Hepatocyte (in vitro differentiated cells): ENCODE data around the gene ARHGAP15. TPM values are rescaled to one million over a fixed set of nuclear protein-coding genes. Genes with fewer than 3 reads are reported as not detected.

ENCODE experiments used
- DNase-seq: peaks from one replicate; pipeline ENCODE4 v3.0.0-alpha.2; 2016; ENCODE audit warnings: low spot score
- H2AFZ ChIP-seq: fragments of 200-600 bp; sonication (generic); 2 replicates; pipeline ENCODE4 v1.6.0; 2016; ENCODE audit warnings: antibody characterized with exemption, mild to moderate bottlenecking
- H3K27ac ChIP-seq: fragments of 200-600 bp; sonication (generic); 2 replicates; pipeline ENCODE4 v1.5.1; 2016; ENCODE audit warnings: mild to moderate bottlenecking
- H3K27me3 ChIP-seq: fragments of 200-600 bp; sonication (generic); 2 replicates; pipeline ENCODE4 v1.6.1; 2016
- H3K36me3 ChIP-seq: fragments of 200-600 bp; sonication (generic); replicated peaks from 2 replicates; pipeline ENCODE4 v1.5.1; 2016; ENCODE audit warnings: low read depth; ENCODE audit not compliant: insufficient read depth
- H3K4me1 ChIP-seq: fragments of 200-600 bp; sonication (generic); 2 replicates; pipeline ENCODE4 v1.5.1; 2016; ENCODE audit warnings: mild to moderate bottlenecking, moderate library complexity; ENCODE audit not compliant: insufficient read depth
- H3K4me2 ChIP-seq: fragments of 200-600 bp; sonication (generic); 2 replicates; pipeline ENCODE4 v1.6.0; 2016
- H3K4me3 ChIP-seq: fragments of 200-600 bp; sonication (generic); 2 replicates; pipeline ENCODE4 v1.5.1; 2016; ENCODE audit warnings: mild to moderate bottlenecking
- H3K79me2 ChIP-seq: fragments of 200-600 bp; sonication (generic); 2 replicates; pipeline ENCODE4 v1.6.0; 2017; ENCODE audit warnings: mild to moderate bottlenecking
- H3K9me2 ChIP-seq: fragments of 200-600 bp; sonication (generic); replicated peaks from 2 replicates; pipeline ENCODE4 v1.6.0; 2017; ENCODE audit warnings: mild to moderate bottlenecking; ENCODE audit not compliant: insufficient read depth
- H3K9me3 ChIP-seq: fragments of 200-600 bp; sonication (generic); 2 replicates; pipeline ENCODE4 v1.5.1; 2016; ENCODE audit warnings: low read depth, mild to moderate bottlenecking
- H4K20me1 ChIP-seq: fragments of 200-600 bp; sonication (generic); 2 replicates; pipeline ENCODE4 v1.6.0; 2016; ENCODE audit warnings: mild to moderate bottlenecking; ENCODE audit not compliant: insufficient read depth, poor library complexity, severe bottlenecking
- EZH2 ChIP-seq: fragments of 200-600 bp; sonication (generic); IDR thresholded peaks from 2 replicates; pipeline ENCODE4 v1.6.1; 2016; ENCODE audit warnings: antibody characterized with exemption, mild to moderate bottlenecking, borderline replicate concordance
- EZH2phosphoT487 ChIP-seq: fragments of 200-600 bp; sonication (generic); IDR thresholded peaks from one replicate; pipeline ENCODE4 v1.6.1; 2018; ENCODE audit warnings: antibody characterized with exemption, mild to moderate bottlenecking, low read depth, moderate library complexity; ENCODE audit not compliant: unreplicated experiment, severe bottlenecking
- WGBS: methylation state at CpG from one replicate; pipeline ENCODE4 v1.1.6; 2016; ENCODE audit warnings: low lambda C conversion rate; ENCODE audit errors: missing lambda C conversion rate; 5-methylcytosine and 5-hydroxymethylcytosine counted together
- polyA plus RNA-seq: library from polyadenylated mRNA; unstranded; fragments of >200 nt; fragmentation: Nextera tagmentation; extraction: Ambion mirVana; gene quantifications from 2 replicates; pipeline ENCODE4 v1.2.1, GENCODE V29; 2016
- total RNA-seq: library from RNA; depleted of rRNA; stranded (reverse); fragments of >200 nt; gene quantifications from 2 replicates; pipeline ENCODE4 v1.2.3, GENCODE V29; 2014
- TF ChIP-seq, protein P1 (sequence below): fragments of 200-600 bp; sonication (generic); IDR thresholded peaks from 2 replicates; pipeline ENCODE4 v1.5.1; 2016; ENCODE audit warnings: antibody characterized with exemption, mild to moderate bottlenecking; ENCODE audit not compliant: poor library complexity

The ARHGAP15 gene
- total and polyA plus RNA-seq, 2 experiments from 2014 or later = 0.17 TPM; not detected in 1

- Histone ChIP-seq H3K4me1 (no peaks in the 10 kb centered on the region), H3K36me3 (no peaks in the 10 kb centered on the region), H2AFZ (no peak overlapping the region), H3K79me2 (no peaks in the 10 kb centered on the region), H3K4me3 (no peak overlapping the region), H3K9me3 (no peaks in the 10 kb centered on the region), H4K20me1 (no peaks in the 10 kb centered on the region), H3K27ac (no peak overlapping the region), H3K27me3 (no peaks in the 10 kb centered on the region), H3K4me2 (no peak overlapping the region), H3K9me2 (no peaks in the 10 kb centered on the region)
- WGBS = 89% methylated on average over 2 of the region's 2 CpGs
- DNase-seq = no peak
- TF ChIP-seq, protein P1, sequence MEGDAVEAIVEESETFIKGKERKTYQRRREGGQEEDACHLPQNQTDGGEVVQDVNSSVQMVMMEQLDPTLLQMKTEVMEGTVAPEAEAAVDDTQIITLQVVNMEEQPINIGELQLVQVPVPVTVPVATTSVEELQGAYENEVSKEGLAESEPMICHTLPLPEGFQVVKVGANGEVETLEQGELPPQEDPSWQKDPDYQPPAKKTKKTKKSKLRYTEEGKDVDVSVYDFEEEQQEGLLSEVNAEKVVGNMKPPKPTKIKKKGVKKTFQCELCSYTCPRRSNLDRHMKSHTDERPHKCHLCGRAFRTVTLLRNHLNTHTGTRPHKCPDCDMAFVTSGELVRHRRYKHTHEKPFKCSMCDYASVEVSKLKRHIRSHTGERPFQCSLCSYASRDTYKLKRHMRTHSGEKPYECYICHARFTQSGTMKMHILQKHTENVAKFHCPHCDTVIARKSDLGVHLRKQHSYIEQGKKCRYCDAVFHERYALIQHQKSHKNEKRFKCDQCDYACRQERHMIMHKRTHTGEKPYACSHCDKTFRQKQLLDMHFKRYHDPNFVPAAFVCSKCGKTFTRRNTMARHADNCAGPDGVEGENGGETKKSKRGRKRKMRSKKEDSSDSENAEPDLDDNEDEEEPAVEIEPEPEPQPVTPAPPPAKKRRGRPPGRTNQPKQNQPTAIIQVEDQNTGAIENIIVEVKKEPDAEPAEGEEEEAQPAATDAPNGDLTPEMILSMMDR = no peak
- TF ChIP-seq EZH2phosphoT487 (no peak), EZH2 (no peak)
Observed at GRCh38 chr2:143125717-143126116, 3.5 kb upstream of the ARHGAP15 start.

GRCh38 chr2:143132355-143132754 is 3.1 kb downstream of the ARHGAP15 start:
- H2AFZ ChIP-seq = no peak overlapping the region
- TF ChIP-seq EZH2 (no peak), EZH2phosphoT487 (no peak)
- TF ChIP-seq, protein P1 = no peak
- H3K27me3 ChIP-seq = no peaks in the 10 kb centered on the region
- WGBS = 69% methylated on average over 2 of the region's 2 CpGs
- no peaks in the 10 kb centered on the region for H3K79me2 ChIP-seq
- no peaks in the 10 kb centered on the region for H4K20me1 ChIP-seq
- no peaks in the 10 kb centered on the region for H3K36me3 ChIP-seq
- H3K9me3 ChIP-seq = no peaks in the 10 kb centered on the region
- no peak for DNase-seq
- H3K4me1 ChIP-seq = no peaks in the 10 kb centered on the region
- no peak overlapping the region for H3K4me3 ChIP-seq
- H3K27ac ChIP-seq = no peak overlapping the region
- H3K4me2 ChIP-seq = no peak overlapping the region
- H3K9me2 ChIP-seq = no peaks in the 10 kb centered on the region

- Histone ChIP-seq H3K4me1 (no peaks in the 10 kb centered on the region), H3K79me2 (no peaks in the 10 kb centered on the region), H4K20me1 (no peaks in the 10 kb centered on the region), H3K4me2 (no peak overlapping the region), H3K4me3 (no peak overlapping the region), H3K27ac (no peak overlapping the region), H3K36me3 (no peaks in the 10 kb centered on the region), H3K9me3 (no peaks in the 10 kb centered on the region), H2AFZ (no peak overlapping the region), H3K27me3 (no peaks in the 10 kb centered on the region), H3K9me2 (no peaks in the 10 kb centered on the region)
- DNase-seq = no peak
- WGBS = 96% methylated on average over 2 of the region's 2 CpGs
- TF ChIP-seq, protein P1 = no peak
- no peak for TF ChIP-seq EZH2phosphoT487
- no peak for TF ChIP-seq EZH2
Observed at GRCh38 chr2:143133783-143134182, 4.6 kb downstream of the ARHGAP15 start.

- H3K79me2 ChIP-seq = no peaks in the 10 kb centered on the region
- H3K4me3 ChIP-seq = no peak overlapping the region
- H4K20me1 ChIP-seq = no peaks in the 10 kb centered on the region
- DNase-seq = no peak
- no peaks in the 10 kb centered on the region for H3K9me2 ChIP-seq
- H3K27me3 ChIP-seq = no peaks in the 10 kb centered on the region
- H2AFZ ChIP-seq = no peak overlapping the region
- no peaks in the 10 kb centered on the region for H3K9me3 ChIP-seq
- H3K27ac ChIP-seq = no peak overlapping the region
- 74% methylated on average over 3 of the region's 3 CpGs for WGBS
- no peaks in the 10 kb centered on the region for H3K4me1 ChIP-seq
- TF ChIP-seq EZH2 (no peak), EZH2phosphoT487 (no peak)
- TF ChIP-seq, protein P1 = no peak
- H3K4me2 ChIP-seq = no peak overlapping the region
- no peaks in the 10 kb centered on the region for H3K36me3 ChIP-seq
Observed at GRCh38 chr2:143138292-143138691, 9.1 kb downstream of the ARHGAP15 start.
